A549 (cell line): ENCODE data around the gene IZUMO2.

Source experiments
- MAFK ChIP-seq: fragments of 450-650 bp; IDR thresholded peaks from 2 replicates; pipeline ENCODE4 v1.6.1; 2014; ENCODE audit not compliant: partially characterized antibody
- MYC ChIP-seq: IDR thresholded peaks from 2 replicates; pipeline ENCODE4 v1.6.1; 2012; ENCODE audit warnings: mild to moderate bottlenecking, inconsistent platforms, low read length, improper control_type of control experiment, borderline replicate concordance
- TF ChIP-seq, protein P1 (sequence below): fragments of 250-450 bp; sonication (Bioruptor Pico); IDR thresholded peaks from 2 replicates; pipeline ENCODE4 v1.5.0; 2021; ENCODE audit warnings: mild to moderate bottlenecking, moderate library complexity, borderline replicate concordance

DNA sequence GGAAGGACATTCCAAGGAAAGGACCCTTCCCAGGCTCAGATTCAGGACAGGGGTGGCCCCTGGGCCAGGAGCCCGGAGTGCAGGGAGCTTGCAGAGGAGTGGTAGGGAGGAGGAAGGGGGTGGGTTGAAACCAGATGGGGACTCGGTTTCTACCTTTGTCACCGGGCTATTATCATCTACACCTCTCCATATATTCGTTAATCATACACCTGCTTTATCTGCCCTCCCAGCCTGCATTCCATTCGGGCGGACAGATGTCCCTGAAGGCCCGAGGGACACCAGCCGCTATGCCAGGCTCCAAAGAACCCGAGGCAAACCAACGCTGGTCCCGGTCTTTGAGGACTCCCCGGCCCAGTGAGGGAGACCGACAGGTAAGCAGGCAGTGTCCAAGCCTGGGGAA lies 24.9 kb upstream of the IZUMO2 start:
- TF ChIP-seq, protein P1, sequence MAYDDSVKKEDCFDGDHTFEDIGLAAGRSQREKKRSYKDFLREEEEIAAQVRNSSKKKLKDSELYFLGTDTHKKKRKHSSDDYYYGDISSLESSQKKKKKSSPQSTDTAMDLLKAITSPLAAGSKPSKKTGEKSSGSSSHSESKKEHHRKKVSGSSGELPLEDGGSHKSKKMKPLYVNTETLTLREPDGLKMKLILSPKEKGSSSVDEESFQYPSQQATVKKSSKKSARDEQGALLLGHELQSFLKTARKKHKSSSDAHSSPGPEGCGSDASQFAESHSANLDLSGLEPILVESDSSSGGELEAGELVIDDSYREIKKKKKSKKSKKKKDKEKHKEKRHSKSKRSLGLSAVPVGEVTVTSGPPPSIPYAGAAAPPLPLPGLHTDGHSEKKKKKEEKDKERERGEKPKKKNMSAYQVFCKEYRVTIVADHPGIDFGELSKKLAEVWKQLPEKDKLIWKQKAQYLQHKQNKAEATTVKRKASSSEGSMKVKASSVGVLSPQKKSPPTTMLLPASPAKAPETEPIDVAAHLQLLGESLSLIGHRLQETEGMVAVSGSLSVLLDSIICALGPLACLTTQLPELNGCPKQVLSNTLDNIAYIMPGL = no peak
- no peak for TF ChIP-seq MAFK
- TF ChIP-seq MYC = no peak
